Measurements from ENCODE around the gene TACC2.

TACC2 gene

DNA sequence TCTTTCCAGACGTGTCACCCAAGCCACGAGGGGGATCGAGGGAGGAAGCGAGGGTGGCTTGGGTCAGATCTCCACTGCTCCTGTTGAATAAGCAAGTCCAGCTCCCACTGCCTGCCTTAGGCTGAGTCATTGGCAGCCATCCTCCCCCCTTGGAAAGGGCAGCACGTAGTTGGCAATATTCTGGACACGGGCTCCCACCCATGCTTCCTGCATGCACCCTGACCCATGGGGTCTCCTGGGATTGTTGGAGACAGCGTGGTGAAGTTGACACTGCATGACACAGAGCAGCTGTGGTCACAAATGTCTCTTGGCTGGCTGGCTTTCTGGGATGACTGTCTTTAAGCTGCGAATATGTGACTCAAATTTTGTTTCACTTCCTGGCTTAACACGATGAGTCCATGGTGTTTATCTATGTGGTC is 293.3 kb downstream of the TACC2 start:
- DNase-seq: no peak

DNA sequence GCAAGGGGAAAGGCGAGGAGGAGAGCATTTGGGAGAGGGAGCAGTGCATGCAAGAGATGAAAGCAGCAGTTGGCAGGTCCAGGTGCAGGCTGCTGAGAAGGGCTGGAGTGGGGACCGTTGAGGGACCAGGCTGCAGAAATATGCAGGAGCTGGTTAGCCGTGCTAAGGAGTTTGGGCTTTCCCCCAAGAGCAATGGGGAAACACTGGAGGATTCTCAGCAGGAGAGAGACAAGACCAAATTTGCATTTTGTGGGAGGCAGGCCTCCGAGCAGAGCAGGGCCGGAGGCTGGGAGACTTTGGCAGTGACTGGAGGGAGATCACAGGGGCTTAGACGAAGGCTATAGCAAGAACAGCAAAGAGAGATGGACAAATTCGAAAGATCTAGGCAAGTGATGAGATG is 293.9 kb downstream of the TACC2 start:
- no peak for DNase-seq

DNA sequence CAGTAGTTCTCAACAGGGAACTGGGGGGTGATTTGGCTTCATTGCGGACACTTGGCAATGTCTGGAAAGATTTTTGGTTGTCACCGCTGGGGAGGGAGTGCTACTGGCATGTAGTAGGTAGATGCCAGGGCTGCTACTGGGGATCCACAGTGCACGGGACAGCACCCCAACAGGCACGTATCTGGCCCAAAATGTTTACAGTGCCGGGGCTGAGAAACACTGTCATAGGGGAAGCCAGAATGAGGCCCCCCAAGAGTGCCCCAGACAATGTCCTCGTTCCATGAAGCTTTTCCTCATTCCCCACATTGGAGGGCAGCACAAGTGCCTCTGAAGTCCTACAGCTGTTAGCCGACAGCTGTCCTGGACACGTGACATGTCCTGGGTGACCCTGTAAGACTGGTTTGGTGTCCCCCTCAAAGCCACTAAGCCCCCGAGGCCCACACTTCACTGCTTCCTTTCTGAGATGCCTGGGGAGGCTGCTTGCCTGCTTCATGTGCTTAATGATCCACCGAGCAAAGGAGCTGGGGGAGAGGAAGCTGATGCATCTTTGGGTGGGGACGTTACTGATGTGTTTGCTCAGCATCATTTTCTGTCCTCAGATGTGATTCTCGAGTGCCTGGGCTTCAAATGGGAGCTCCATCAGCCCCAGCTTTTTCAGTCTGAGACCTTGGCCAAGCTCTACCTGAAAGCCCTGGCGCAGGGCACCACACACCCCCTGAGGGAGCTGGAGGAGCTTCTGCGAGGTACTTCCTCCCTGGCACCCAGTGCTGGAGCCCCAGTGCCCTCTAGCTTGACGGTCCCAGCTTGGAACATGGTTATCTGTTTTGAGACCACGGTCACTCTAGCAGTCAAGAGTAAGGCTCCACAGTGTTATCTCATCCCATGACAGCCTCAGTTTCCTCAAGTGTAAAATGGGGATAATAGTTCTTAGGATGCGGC is 296.8 kb downstream of the TACC2 start:
- no peak for DNase-seq

DNA sequence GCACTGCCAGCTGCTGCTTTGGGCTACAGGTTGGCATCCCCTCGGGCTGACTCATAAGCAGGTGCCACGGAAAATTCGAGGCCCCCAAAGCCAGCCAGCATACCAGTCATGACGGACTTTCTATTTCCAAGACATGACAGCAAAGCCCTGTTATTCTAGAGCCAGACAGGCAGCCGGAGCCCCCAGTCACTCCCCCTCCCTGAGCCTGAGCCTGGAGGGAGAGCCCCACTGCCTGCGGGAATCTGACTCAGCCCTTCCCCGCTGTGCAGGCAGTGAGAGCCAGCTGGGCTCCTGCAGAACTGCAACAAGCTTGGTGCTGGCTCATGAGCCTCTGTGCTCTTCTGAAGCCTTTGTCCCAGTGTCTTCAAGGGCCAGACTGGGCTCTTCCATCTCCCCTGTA is 297.9 kb downstream of the TACC2 start:
- DNase-seq: no peak

DNA sequence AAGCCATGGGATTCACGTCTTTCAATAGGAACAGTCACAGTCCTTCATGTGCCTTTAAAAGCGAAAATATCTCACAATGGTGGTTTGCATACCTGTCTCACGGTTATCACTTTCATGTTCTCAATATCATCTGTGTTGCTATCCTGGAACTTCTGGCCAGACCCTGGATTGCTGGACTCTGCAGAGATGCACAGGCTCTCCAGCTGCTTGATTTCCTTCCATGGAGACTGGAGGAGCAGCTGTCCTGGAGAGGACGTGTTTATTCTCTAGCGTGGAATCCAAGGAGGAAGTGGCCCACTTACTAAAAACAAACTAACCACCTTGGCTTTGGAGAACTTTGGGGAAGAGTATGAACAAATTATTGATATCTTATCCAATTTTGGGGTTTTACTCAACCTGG is 298.6 kb downstream of the TACC2 start:
- DNase-seq: no peak

DNA sequence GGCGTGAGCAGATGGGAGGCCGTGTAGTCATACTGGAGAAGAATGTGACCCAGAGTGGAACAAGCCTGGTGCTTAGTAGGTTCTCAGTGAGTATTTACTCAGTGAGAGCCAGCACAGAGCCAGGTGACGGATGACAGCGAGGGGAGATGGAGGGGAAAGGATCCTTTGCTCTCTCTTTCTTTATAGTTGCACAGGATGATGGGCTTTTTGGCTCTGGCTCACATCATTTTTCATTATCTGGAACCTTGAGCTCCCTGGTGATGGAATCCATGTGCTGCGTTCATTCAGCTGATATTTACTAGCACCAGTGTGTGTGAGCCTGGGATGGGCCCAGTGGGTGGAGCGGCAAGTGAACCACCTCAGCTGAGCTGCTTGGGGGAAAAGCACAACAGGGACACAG is 299.3 kb downstream of the TACC2 start:
- no peak for DNase-seq

DNA sequence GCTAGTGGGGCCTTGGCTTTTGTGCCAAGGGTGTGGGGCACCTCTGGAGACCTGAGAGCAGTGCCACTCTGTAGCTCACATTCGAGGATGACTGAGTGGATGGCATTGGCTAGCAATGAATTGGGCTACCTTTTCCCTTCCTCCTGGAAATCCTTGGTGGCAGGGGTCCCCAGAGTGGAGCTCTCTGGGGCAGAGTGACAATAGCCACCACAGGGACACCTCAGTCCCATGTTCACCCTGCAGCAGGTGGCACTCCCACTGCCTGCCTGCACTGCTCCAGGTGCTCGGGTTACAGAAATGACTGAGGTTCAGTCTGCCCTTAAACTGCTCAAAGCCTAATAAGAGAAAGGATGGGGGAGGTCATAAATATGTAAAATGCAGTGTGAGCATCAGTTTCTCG is 300.0 kb downstream of the TACC2 start:
- DNase-seq: no peak

DNA sequence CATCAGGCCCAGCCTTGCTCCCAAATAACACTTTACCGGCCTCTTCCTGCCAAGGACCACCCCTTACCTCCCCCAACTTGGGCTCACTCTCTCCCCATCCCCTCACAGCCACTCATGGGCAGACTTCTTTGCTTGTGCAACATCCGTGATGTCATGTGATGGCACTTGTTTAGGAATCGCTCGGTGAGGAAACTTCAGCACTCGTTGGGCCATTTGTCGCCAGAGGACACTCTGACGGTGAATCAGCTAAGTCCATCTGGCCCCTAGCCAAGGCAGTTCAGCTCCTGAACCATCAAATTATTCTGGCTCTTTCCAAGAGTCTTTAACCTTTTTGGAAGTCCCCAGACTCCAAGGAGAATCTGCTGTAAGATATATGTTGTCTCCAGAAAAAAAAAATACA is 301.4 kb downstream of the TACC2 start:
- no peak for DNase-seq

DNA sequence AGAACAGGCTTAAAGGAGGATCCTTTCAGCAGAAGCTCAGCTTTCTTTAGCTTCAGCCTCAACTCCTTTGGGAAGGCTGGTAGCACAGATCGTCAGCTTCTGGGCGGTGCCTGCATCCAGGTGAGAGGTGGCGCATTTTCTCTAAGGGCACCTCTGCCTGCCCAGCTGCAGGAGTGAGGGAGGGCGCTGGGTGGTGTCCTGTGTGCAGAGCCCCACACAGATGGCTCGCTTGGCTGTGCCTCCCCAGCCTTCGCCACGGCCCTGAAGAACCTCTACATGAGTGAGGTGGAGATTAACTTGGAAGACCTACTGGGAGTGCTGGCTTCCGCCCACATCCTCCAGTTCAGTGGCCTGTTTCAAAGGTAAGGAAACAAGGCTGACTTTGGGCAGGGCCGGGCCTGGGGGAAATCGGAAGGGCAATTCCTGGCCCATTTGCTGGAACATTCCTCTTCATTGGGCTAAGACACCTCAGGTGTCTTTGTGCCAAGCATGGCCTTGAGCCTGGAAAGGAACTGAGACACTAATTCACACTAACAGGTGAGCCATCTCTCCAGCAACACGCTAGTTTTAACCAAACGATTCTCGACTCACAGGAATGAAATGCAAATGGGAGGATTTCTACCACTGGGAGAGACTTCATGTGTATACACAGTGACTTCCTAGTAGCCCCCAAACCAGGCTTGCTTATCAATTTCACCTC is 302.0 kb downstream of the TACC2 start:
- no peak for DNase-seq

DNA sequence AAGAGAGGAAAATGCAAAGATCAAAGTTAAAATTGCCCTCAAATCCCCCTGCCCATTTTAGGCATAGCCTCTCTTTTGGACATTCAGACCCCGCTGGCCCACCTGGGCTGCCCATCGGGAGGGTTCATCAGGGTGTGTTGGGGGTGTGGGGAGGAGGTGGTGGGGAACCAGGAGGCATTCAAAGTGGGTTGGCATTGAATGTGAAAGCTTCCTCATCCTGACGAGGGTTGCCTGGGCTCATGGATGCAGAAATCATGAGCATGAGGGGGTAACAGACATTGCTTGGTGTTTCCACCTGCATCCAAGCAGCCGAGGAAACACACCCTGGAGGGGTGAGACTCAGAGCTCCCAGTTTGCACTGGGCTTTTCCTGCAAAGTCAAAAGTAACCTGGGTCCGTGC is 302.8 kb downstream of the TACC2 start:
- DNase-seq: no peak

DNA sequence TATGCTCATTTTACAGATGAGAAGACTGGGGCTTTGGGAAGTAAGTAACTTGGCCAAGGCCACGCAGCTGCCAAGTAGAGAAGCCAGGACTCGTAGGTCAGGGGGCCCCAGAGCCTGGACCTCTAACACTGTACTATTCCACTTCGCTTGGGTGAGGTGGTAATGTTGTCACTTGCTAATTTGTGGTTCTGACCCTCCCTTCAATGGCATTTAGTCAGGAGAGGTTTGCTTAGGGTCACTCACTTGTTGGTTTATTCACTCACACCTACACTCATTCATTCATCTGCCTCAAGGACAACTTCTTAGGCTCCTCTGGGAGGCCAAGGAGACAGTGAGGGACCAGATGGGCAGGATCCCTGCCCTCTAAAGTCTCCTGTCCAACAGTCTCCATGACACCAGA is 303.4 kb downstream of the TACC2 start:
- DNase-seq: no peak

DNA sequence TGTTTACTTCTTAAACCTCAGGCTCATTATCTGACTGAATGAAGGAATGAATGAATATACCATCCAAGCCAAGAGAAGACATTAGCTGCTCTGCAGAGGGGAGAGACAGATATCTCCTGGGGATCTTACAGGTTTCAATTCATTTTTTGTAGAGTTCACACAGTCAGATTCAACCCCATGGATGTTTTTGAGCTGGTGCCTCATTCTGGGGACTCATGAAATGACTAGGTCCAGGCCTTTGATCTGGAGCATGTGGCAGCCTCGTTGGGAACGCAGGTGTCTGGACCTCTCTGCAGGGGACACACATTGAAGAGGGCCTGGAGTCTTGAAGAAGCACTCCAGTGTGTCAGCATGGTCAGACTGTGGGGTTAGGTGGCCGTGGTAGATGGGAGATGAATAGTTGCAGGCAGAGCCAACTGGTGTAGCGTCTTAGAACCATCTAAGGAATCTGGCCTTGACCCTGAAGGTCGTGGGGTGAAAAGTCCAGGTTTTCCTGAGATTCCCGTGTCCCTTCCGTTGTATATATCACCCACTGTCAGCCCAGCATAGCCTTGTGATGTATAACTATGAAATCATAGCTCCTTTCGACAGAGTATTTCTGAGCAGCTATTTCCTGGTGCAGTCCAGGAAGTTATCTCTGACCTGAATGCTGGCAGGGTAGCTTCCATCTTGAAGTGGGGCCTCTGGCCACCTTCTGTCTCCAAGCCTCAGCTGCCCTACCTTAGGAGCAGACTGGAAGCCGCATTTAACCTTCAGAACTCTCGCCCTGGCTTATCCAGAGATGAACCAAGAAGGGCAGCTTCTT is 304.4 kb downstream of the TACC2 start:
- no peak for DNase-seq

DNA sequence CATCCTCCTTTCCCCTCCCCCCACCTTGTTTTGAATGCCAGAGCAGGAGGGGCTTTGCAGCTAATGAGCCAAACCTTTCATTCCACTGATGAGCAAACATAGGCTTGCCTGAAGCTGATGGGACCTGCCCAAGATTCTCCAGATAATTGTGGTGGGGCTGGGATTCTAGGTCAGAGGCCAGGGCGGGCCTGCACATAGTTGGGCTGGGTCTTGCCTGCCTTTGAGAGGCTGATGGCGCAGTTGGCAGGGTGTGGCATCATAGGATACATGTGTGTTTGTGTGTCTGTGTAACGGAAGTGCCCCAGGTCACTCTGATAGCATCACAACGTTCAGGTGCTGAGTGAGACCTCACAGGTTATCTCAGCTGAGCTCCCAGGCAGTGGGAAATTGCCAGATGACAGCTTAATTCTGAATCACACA is 305.0 kb downstream of the TACC2 start:
- DNase-seq: no peak

DNA sequence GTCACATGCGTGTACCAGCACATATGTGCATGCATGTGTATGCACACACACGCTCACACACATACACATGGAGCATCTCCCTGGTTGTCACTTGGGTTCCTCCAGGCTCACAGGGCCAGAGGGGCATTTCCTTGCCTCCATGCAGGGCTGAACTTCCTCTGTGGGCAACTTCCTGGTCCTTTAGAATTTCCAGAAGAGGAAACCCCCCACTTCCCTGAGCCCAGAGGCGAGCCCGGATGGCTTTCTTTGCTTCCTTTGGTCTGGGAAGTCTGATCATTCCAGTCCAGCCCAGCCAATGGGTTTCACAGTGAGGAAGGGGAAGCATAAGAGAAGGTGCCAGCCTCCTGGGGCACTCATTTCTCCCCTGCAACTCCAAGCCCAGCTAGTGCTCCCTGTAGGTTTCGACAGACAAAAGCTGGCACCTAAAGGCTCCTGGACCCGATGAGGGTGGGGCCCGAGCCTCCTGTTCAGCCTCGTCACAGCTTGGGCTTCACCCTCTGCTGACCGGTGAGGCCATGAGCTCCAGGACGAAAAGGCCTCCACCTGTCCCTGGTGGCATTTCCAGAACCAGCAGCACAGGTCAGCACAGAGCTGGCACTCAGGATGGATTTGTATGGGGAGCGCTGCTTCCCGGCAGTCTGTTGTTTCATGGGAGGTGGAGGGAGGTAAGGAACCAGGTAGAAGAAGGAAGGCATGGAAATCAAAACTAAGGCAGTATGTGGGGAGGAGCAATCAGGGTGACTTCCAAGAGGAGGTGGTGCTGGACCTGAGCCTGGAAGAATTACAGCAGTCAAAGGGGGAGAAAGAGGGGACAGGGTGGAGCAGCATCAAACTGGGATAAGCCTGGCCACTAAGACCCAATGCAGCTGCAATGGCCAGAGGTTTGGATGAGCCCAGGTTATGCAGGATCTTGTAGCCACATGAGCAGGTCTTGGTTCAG is 305.8 kb downstream of the TACC2 start:
- DNase-seq: no peak

DNA sequence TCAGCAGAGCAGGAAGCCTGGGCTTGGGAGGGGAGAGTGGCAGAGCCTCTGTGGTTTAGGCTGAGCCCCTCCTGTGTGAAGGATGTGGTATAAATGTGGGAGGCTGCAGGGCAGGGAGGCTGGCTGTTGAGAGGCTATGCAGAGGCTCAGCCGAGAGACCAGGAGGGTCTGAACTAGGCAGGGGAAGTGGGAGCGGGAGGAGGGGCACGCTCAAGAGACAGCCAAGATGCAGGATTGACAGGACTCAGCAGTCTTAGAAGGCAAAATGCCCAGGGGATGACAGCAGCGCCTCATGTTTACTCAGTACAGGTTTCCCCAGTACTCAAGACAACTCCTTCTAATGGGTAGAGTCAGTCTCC is 306.5 kb downstream of the TACC2 start:
- DNase-seq: no peak

DNA sequence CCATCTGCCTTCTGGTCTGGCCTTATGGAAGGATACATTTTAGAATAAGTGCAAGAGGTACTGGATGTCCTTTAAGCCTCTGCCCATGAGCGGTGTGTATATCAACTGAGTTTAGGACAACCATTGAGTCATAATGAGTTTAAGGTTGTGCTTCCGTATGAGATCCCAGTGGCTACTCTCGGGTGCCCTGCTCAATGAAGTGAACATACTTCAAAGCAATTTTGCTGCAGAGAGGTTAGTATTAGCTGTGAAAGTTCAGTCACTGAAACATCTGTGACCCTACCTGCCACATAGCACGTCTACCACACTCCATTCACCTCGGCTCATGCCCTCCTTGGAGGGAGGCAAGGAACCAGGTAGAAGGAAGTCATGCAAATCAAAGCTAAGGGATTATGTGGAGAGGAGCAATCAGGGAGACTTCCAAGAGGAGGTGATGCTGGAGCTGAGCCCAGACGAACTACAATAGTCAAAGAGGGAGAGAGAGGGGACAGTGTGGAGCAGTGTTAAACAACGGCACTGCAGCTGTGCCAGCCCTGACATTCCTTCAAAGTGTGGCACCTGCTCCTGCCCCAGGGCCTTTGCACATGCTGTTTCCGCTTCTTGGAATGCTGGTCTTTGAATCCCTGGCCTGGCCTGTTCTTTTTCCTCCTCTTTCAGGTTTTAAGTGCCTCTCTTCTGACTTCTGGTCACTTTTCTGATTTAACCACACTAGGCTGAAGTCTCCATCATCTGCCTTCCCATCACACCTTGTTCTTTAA is 307.6 kb downstream of the TACC2 start:
- no peak for DNase-seq

DNA sequence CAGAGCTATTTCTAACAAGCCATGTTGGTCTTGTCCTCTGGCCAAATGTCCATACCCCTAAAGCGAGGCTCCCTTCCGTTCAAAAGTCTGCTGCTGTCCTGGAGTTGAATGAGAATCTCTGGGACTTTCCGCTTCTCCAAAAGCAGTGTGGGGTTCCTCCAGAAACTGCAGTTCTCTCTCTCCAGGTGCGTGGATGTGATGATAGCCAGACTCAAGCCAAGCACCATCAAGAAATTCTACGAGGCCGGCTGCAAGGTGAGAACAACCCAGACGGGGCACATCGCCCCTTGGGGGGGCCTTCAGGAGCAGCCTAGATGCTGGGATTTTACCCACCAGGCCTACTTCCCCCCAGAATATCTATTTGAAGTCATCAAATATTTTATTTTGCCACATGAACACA is 308.6 kb downstream of the TACC2 start:
- DNase-seq: no peak

DNA sequence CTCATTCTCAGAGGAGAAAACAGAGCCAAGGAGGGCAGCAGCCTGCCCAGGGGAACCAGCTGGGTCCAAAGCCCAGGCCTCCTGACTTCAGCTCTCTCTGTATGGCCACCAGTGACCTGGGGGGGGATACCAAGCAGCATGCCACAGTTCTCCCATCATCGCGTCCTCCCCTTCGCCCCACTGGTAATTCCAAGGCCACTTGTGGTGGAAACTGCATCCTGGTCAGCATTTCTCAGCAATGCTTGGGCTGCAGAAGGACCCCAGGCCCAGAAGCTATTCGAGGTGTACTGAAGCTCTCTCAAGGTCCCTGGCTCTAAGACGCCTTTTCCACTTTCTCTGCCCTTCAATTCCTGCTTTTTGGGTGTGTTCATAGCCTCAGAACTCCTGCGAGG is 309.2 kb downstream of the TACC2 start:
- DNase-seq: no peak

DNA sequence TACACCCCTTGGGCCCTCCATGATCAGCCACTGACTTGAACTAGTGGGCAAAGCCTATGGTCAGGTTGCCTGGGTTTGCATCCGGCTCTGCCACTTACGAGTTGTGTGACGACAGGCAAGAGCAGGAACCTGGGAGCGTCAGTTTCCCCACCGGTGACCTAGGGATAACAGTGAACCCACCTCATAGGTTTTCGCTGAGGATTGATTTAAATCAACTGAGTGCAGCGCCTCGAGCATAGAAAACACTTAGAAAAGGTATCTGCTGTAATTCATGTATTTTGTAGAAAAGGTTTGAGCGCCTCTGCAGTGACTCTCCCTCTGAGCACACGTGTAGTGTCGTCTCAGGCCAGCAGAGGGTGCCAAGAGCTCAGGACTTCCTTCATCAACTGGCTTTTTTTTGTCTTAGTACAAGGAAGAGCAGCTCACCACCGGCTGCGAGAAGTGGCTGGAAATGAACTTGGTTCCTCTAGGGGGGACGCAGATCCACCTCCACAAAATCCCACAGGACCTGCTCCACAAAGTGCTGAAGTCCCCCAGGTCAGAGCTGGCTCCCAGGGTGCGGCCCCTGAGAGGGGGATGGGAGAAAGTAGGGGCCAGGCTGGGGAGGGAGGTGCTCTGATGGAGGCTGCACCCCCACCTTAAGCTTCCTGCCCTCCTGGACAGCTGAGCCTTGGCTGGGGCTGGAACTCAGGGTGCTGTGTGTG is 309.8 kb downstream of the TACC2 start:
- peak; percentile 71 to 74 for DNase-seq

DNA sequence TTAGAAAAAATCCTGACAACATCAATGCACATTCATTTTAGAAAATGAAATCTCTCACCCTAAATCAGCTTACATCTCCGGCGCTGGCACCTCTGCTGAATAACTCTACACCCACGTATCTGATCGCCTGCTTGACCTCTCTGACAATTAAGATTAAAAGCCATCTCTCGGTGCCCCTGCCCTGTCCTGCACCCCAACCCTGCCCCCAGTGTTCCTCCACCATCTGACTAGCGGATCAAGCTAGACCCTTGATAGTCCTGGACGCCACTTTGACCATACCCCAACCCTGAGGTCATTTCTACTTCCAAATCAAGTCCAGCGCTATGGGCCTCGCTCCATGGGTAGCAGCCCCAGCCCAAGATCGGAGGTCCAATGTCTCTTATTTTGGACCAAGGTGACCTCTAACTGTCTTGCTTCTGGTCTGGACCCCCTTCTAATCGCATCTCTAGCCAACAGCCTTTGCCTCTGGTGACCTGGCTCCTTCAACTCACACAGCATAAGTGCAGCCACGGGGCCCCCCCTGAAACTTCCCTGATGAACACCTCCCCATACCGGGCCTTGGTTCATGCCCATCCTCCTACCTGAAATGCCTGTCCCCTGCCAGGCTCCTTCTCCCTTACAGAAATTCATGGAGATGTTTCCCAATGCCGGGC is 310.6 kb downstream of the TACC2 start:
- no peak for DNase-seq

Measured in stimulated activated CD4-positive, alpha-beta T cell treated with anti-CD3 and anti-CD28 coated beads, Interleukin-2, amount 100 ng/mL, for 24 hours (primary cell).